PC-9 (cell line): ENCODE results near the gene SEMA6A. TPM values are rescaled to one million over a fixed set of nuclear protein-coding genes. Genes with fewer than 3 reads are reported as not detected.

Experiments used
- BruUV-seq: library from RNA; stranded (reverse); fragments of 400-500 nt; replicated peaks from 2 replicates; lab custom pipeline; 2021; lab: Mats Ljungman, UMichigan
- CTCF ChIA-PET: fragments of 300-600 bp; sonication (Branson Sonifier 250); formaldehyde crosslinking; loops from one replicate; lab custom pipeline; 2022; ENCODE audit warnings: antibody characterized with exemption; lab: Charles Lee
- POLR2A ChIA-PET: fragments of 300-600 bp; sonication (Branson Sonifier 250); formaldehyde crosslinking; loops from one replicate; lab custom pipeline; 2022; ENCODE audit warnings: antibody characterized with exemption; ENCODE audit not compliant: unreplicated experiment; lab: Charles Lee
- DNase-seq, 2 experiments: peaks; one replicate each; pipeline versions ENCODE4 v3.0.0 to v3.0.0-alpha.2; 2015 to 2022; ENCODE audit warnings: mixed read lengths in 1 of 2
- H2AFZ ChIP-seq: fragments of 200-600 bp; sonication (generic); 2 replicates; pipeline ENCODE4 v1.8.1; 2017; ENCODE audit warnings: antibody characterized with exemption
- H3F3A ChIP-seq: fragments of 200-600 bp; sonication (generic); 2 replicates; pipeline ENCODE4 v1.8.1; 2017; ENCODE audit warnings: antibody characterized with exemption, mild to moderate bottlenecking, low read depth; ENCODE audit not compliant: insufficient read depth
- H3K27ac ChIP-seq: fragments of 200-600 bp; sonication (generic); 2 replicates; pipeline ENCODE4 v1.6.1; 2016; ENCODE audit warnings: mixed run types
- H3K27me3 ChIP-seq: fragments of 200-600 bp; sonication (generic); 2 replicates; pipeline ENCODE4 v1.6.1; 2016; ENCODE audit warnings: low read depth, mixed run types; ENCODE audit not compliant: insufficient read depth
- H3K36me3 ChIP-seq: fragments of 200-600 bp; sonication (generic); 2 replicates; pipeline ENCODE4 v1.6.1; 2016; ENCODE audit warnings: low read depth, mixed run types
- H3K4me1 ChIP-seq: fragments of 200-600 bp; sonication (generic); replicated peaks from 2 replicates; pipeline ENCODE4 v1.6.1; 2016; ENCODE audit warnings: mixed run types; ENCODE audit not compliant: insufficient read depth
- H3K4me2 ChIP-seq: fragments of 200-600 bp; sonication (generic); 2 replicates; pipeline ENCODE4 v1.6.1; 2017; ENCODE audit warnings: mixed run types
- H3K4me3 ChIP-seq: fragments of 200-600 bp; sonication (generic); 2 replicates; pipeline ENCODE4 v1.6.1; 2016; ENCODE audit warnings: mixed run types
- H3K79me2 ChIP-seq: fragments of 200-600 bp; sonication (generic); 2 replicates; pipeline ENCODE4 v1.6.1; 2017; ENCODE audit warnings: low read depth, mixed run types
- H3K9me2 ChIP-seq: fragments of 200-600 bp; sonication (generic); 2 replicates; pipeline ENCODE4 v1.8.1; 2017; ENCODE audit warnings: mild to moderate bottlenecking; ENCODE audit not compliant: insufficient read depth
- H3K9me3 ChIP-seq: fragments of 200-600 bp; sonication (generic); 2 replicates; pipeline ENCODE4 v1.8.1; 2016; ENCODE audit warnings: low read depth; ENCODE audit not compliant: insufficient read depth
- H4K20me1 ChIP-seq: fragments of 200-600 bp; sonication (generic); 2 replicates; pipeline ENCODE4 v1.8.1; 2017; ENCODE audit not compliant: insufficient read depth
- EZH2 ChIP-seq: fragments of 200-600 bp; sonication (generic); IDR thresholded peaks from 2 replicates; pipeline ENCODE4 v1.8.0; 2017; ENCODE audit warnings: antibody characterized with exemption, low read depth
- intact Hi-C: fragments of 100-400 bp; cut with micrococcal nuclease; formaldehyde crosslinking; loops from one replicate; pipeline ENCODE4 v1.10.0; 2022; ENCODE audit not compliant: unreplicated experiment
- total RNA-seq: library from RNA; stranded (reverse); gene quantifications from 2 replicates; pipeline ENCODE4 v1.2.3, GENCODE V29; 2021
- TF ChIP-seq, protein P1 (sequence below): fragments of 200-600 bp; sonication (generic); conservative IDR thresholded peaks from 2 replicates; pipeline ENCODE4 v1.6.1; 2017; ENCODE audit warnings: mixed run types, antibody characterized with exemption, mild to moderate bottlenecking, moderate library complexity

SEMA6A gene
- total RNA-seq, 1 experiment from 2014 or later = not detected

DNA sequence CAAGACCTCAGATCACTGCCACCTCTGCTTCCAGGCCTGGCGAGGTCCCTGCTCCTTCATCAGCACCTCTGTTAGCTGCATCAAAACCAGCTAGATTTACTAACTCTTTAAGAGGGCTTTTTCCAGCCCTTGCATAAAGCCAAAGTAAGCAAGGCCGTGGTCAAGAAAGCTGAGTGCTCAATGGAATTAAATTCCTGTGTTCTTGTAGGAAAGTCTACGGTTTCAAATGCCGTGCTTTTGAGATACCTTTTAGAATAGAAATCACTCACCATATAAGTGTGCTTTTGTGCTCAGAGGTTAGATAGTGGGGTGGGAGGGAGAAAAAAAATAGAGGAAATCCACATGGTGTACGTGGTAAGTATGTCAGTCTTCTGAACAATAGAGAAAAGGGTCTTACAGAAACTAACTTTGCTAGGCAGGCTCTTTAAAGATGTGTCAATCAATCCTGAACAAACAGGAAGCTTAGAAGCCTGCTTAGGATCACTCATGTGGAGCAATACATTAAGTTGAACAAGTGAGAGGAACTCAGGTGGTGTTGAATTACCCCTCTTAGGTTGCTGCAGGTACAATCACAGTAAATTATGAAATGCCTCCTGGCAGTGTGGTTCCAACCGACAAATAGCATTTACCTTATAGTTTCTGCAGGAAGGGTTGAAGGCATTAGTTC, 79.7 kb downstream of the SEMA6A start:
- Histone ChIP-seq H4K20me1 (no peaks in the 10 kb centered on the region), H3K9me3 (no peaks in the 10 kb centered on the region), H2AFZ (no peak overlapping the region), H3K36me3 (no peaks in the 10 kb centered on the region), H3K4me2 (no peak overlapping the region), H3K79me2 (no peaks in the 10 kb centered on the region), H3F3A (no peaks in the 10 kb centered on the region), H3K27me3 (peaks cover 19% of the 10 kb centered on the region), H3K4me1 (no peaks in the 10 kb centered on the region), H3K4me3 (no peak overlapping the region), H3K27ac (no peak overlapping the region), H3K9me2 (no peaks in the 10 kb centered on the region)
- ChIA-PET POLR2A (no interaction called here), CTCF (no interaction called here)
- DNase-seq = no peak
- no peak for TF ChIP-seq EZH2
- TF ChIP-seq, protein P1, sequence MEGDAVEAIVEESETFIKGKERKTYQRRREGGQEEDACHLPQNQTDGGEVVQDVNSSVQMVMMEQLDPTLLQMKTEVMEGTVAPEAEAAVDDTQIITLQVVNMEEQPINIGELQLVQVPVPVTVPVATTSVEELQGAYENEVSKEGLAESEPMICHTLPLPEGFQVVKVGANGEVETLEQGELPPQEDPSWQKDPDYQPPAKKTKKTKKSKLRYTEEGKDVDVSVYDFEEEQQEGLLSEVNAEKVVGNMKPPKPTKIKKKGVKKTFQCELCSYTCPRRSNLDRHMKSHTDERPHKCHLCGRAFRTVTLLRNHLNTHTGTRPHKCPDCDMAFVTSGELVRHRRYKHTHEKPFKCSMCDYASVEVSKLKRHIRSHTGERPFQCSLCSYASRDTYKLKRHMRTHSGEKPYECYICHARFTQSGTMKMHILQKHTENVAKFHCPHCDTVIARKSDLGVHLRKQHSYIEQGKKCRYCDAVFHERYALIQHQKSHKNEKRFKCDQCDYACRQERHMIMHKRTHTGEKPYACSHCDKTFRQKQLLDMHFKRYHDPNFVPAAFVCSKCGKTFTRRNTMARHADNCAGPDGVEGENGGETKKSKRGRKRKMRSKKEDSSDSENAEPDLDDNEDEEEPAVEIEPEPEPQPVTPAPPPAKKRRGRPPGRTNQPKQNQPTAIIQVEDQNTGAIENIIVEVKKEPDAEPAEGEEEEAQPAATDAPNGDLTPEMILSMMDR = no peak
- intact Hi-C loops = no loop called here
- no TSS peak for BruUV-seq

DNA sequence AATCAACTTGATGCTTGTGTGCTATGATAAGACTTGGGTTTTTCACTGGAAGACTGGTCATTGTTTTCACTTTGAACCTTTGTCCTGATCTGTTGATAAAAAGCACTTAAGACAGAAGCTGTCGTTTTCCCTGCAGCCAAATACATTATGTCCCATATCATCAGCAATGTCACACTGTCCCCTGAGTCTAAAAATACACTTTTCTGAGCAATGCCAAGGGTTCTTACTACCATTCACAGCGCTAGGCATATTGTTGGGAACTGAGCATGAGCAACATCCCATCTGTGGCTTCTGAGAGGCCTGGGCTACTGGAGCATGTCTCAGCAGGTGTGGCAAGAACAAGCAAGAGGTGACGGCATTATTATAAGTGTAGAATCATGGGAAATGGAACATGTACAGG, 81.8 kb downstream of the SEMA6A start:
- intact Hi-C loops = no loop called here
- Histone ChIP-seq H3K4me3 (no peak overlapping the region), H3K27ac (no peak overlapping the region), H3K27me3 (peaks cover 32% of the 10 kb centered on the region), H3K9me3 (no peaks in the 10 kb centered on the region), H3K36me3 (no peaks in the 10 kb centered on the region), H4K20me1 (no peaks in the 10 kb centered on the region), H3K4me2 (no peak overlapping the region), H2AFZ (no peak overlapping the region), H3F3A (no peaks in the 10 kb centered on the region), H3K9me2 (no peaks in the 10 kb centered on the region), H3K79me2 (no peaks in the 10 kb centered on the region), H3K4me1 (no peaks in the 10 kb centered on the region)
- ChIA-PET CTCF (no interaction called here), POLR2A (no interaction called here)
- TF ChIP-seq EZH2 = no peak
- TF ChIP-seq, protein P1 = no peak
- no peak for DNase-seq
- no TSS peak for BruUV-seq

DNA sequence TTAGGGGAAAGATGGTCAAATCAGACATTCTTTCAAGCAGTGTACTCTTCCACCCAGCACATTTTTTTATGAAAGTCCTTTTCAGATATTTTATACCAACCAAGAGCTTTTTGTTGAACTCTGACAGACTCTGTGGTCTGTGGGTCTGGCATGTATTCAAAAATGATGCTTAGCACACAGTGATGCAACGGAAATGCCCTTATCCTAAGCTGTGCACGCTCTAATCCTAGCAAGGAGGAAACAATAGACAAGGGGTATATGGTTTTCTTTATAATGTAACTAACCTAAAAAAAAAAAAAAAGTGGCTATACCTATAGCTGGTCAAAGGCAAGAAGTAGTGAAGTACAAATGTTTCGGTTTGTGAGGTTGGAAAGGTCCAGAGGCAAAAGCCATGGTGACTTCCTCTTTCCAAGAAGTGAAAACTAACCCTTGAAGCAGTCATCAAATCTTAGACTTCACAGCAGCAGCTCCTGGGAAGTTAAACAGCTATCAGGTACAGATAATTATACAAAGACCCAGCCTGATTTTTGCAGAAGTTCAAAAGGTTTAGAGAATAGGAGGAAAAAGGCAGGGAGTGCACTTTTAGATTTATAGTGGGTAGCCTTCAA, 82.5 kb downstream of the SEMA6A start:
- no peaks in the 10 kb centered on the region for H3K79me2 ChIP-seq
- H3K4me3 ChIP-seq = no peak overlapping the region
- no peaks in the 10 kb centered on the region for H3K9me2 ChIP-seq
- ChIA-PET CTCF (no interaction called here), POLR2A (no interaction called here)
- no peaks in the 10 kb centered on the region for H3F3A ChIP-seq
- no peaks in the 10 kb centered on the region for H3K4me1 ChIP-seq
- H3K36me3 ChIP-seq = no peaks in the 10 kb centered on the region
- intact Hi-C loops = no loop called here
- no peak for DNase-seq
- no peaks in the 10 kb centered on the region for H3K9me3 ChIP-seq
- H3K4me2 ChIP-seq = no peak overlapping the region
- TF ChIP-seq, protein P1 = no peak
- no peak for TF ChIP-seq EZH2
- no peak overlapping the region for H2AFZ ChIP-seq
- H3K27me3 ChIP-seq = peaks cover 38% of the 10 kb centered on the region
- no peak overlapping the region for H3K27ac ChIP-seq
- H4K20me1 ChIP-seq = no peaks in the 10 kb centered on the region
- no TSS peak for BruUV-seq
